SK-N-SH (cell line): ENCODE data around the gene VWC2L. TPM values are rescaled to one million over a fixed set of nuclear protein-coding genes. Genes with fewer than 3 reads are reported as not detected.

Experiments
- CTCF ChIA-PET: fragments of 300-600, 350-600 bp; formaldehyde crosslinking; extraction: SDS; loops from one replicate; lab custom pipeline; 2021; lab: Yijun Ruan, JAX
- POLR2A ChIA-PET: fragments of 350-600 bp; sonication (Branson Sonifier 250); formaldehyde crosslinking; extraction: SDS; loops from one replicate; lab custom pipeline; 2020; ENCODE audit warnings: antibody characterized with exemption, inconsistent platforms; lab: Yijun Ruan, JAX
- DNase-seq: peaks from one replicate; pipeline ENCODE4 v3.0.0; 2012
- H2AFZ ChIP-seq: fragments of 200-600 bp; sonication (generic); 2 replicates; pipeline ENCODE4 v1.8.1; 2016; ENCODE audit warnings: antibody characterized with exemption, mild to moderate bottlenecking, low read depth
- H3F3A ChIP-seq: fragments of 200-600 bp; sonication (generic); replicated peaks from 2 replicates; pipeline ENCODE3; 2016; ENCODE audit warnings: antibody characterized with exemption, mild to moderate bottlenecking; ENCODE audit not compliant: insufficient read depth
- H3K27ac ChIP-seq, 2 experiments: fragments of 200-500 bp in 1 of 2; fragments of 200-600 bp in 1 of 2; sonication (Bioruptor generic) in 1 of 2; sonication (generic), shearing (Covaris generic) in 1 of 2; 2 replicates each; pipeline versions ENCODE4 v1.5.1 to v1.6.1; 2014 to 2016; ENCODE audit warnings: low read depth in 2 of 2, inconsistent platforms in 1 of 2, low read length in 1 of 2, mild to moderate bottlenecking in 1 of 2, mixed read lengths in 1 of 2
- H3K27me3 ChIP-seq: fragments of 200-600 bp; sonication (generic), shearing (Covaris generic); 2 replicates; pipeline ENCODE4 v1.6.1; 2016; ENCODE audit warnings: mixed run types; ENCODE audit not compliant: insufficient read depth
- H3K36me3 ChIP-seq, 2 experiments: fragments of 200-500 bp in 1 of 2; fragments of 200-600 bp in 1 of 2; sonication (Bioruptor generic) in 1 of 2; sonication (generic) in 1 of 2; replicated peaks in 1 of 2; 2 replicates each; pipeline versions ENCODE3 to v1.5.1; 2014 to 2016; ENCODE audit warnings: low read length in 1 of 2, mild to moderate bottlenecking in 1 of 2; ENCODE audit not compliant: insufficient read depth in 2 of 2, control insufficient read depth in 1 of 2
- H3K4me1 ChIP-seq, 2 experiments: fragments of 200-500 bp in 1 of 2; fragments of 200-600 bp in 1 of 2; sonication (Bioruptor generic) in 1 of 2; sonication (generic), shearing (Covaris generic) in 1 of 2; 2 replicates each; pipeline versions ENCODE4 v1.5.1 to v1.6.1; 2014 to 2016; ENCODE audit warnings: low read depth in 1 of 2, low read length in 1 of 2, mixed run types in 1 of 2; ENCODE audit not compliant: insufficient read depth in 2 of 2, control insufficient read depth in 1 of 2
- H3K4me2 ChIP-seq: fragments of 200-600 bp; sonication (generic), shearing (Covaris generic); 2 replicates; pipeline ENCODE4 v1.6.1; 2017; ENCODE audit warnings: mixed run types
- H3K4me3 ChIP-seq, 2 experiments: fragments of 200-500 bp in 1 of 2; fragments of 200-600 bp in 1 of 2; sonication (Bioruptor generic) in 1 of 2; sonication (generic), shearing (Covaris generic) in 1 of 2; 2 replicates each; pipeline versions ENCODE4 v1.5.1 to v1.8.1; 2014 to 2016; ENCODE audit warnings: low read depth in 2 of 2, inconsistent platforms in 1 of 2, low read length in 1 of 2, mild to moderate bottlenecking in 1 of 2, mixed read lengths in 1 of 2, moderate library complexity in 1 of 2
- H3K79me2 ChIP-seq: fragments of 200-600 bp; sonication (generic); 2 replicates; pipeline ENCODE4 v1.8.1; 2017; ENCODE audit warnings: mild to moderate bottlenecking; ENCODE audit not compliant: insufficient read depth
- H3K9ac ChIP-seq: fragments of 200-600 bp; sonication (generic); 2 replicates; pipeline ENCODE4 v1.6.1; 2017; ENCODE audit warnings: mixed run types
- H3K9me2 ChIP-seq: fragments of 200-600 bp; sonication (generic); 2 replicates; pipeline ENCODE4 v1.6.1; 2017; ENCODE audit warnings: mixed run types
- H3K9me3 ChIP-seq: fragments of 200-600 bp; sonication (generic); 2 replicates; pipeline ENCODE4 v1.6.1; 2017; ENCODE audit warnings: mixed run types, mild to moderate bottlenecking, moderate library complexity
- H4K20me1 ChIP-seq: fragments of 200-600 bp; sonication (generic); 2 replicates; pipeline ENCODE4 v1.6.1; 2017; ENCODE audit warnings: mild to moderate bottlenecking, mixed run types; ENCODE audit not compliant: insufficient read depth
- CHD2 ChIP-seq: fragments of 150-350 bp; IDR thresholded peaks from 2 replicates; pipeline ENCODE4 v1.6.1; 2018; ENCODE audit warnings: low read length; ENCODE audit not compliant: partially characterized antibody
- EP300 ChIP-seq, 2 experiments: IDR thresholded peaks; 2 replicates each; pipeline versions ENCODE4 v1.4.0 to v1.6.1; 2012; ENCODE audit warnings: borderline replicate concordance in 1 of 2, low read depth in 1 of 2, low read length in 1 of 2
- FOXJ3 ChIP-seq: sonication (generic); formaldehyde crosslinking; IDR thresholded peaks from 2 replicates; pipeline ENCODE4 v1.5.1; 2020; ENCODE audit warnings: mild to moderate bottlenecking, missing genetic modification reagents
- GABPA ChIP-seq: IDR thresholded peaks from 2 replicates; pipeline ENCODE4 v1.4.0; 2012; ENCODE audit warnings: low read depth, mild to moderate bottlenecking
- GATA2 ChIP-seq: sonication (generic); formaldehyde crosslinking; IDR thresholded peaks from 2 replicates; pipeline ENCODE4 v1.5.0; 2020; ENCODE audit warnings: mild to moderate bottlenecking, missing genetic modification reagents
- IRF3 ChIP-seq: fragments of 150-350 bp; IDR thresholded peaks from 2 replicates; pipeline ENCODE4 v1.6.1; 2016; ENCODE audit warnings: mild to moderate bottlenecking, low read depth, low read length
- MXI1 ChIP-seq: IDR thresholded peaks from 2 replicates; pipeline ENCODE4 v1.6.1; 2012; ENCODE audit warnings: mild to moderate bottlenecking, low read depth, low read length, improper control_type of control experiment
- PBX3 ChIP-seq: IDR thresholded peaks from 2 replicates; pipeline ENCODE4; 2012
- REST ChIP-seq: IDR thresholded peaks from 2 replicates; pipeline ENCODE4 v1.6.1; 2012; ENCODE audit warnings: mild to moderate bottlenecking, low read depth, low read length, moderate library complexity
- RFX5 ChIP-seq: IDR thresholded peaks from 2 replicates; pipeline ENCODE4 v1.6.1; 2012; ENCODE audit warnings: mild to moderate bottlenecking, improper control_type of control experiment, low read length
- SMC3 ChIP-seq: IDR thresholded peaks from 2 replicates; pipeline ENCODE4 v1.6.1; 2012; ENCODE audit warnings: low read depth, low read length, improper control_type of control experiment
- TAF1 ChIP-seq: IDR thresholded peaks from 2 replicates; pipeline ENCODE4 v1.6.1; 2012; ENCODE audit warnings: low read depth, mild to moderate bottlenecking, low read length, moderate library complexity, borderline replicate concordance
- ZBTB33 ChIP-seq: IDR thresholded peaks from 2 replicates; pipeline ENCODE4 v1.4.0; 2012; ENCODE audit warnings: low read depth, borderline replicate concordance
- WGBS: methylation state at CpG from one replicate; pipeline ENCODE4 v1.1.6; 2017; ENCODE audit warnings: low lambda C conversion rate; 5-methylcytosine and 5-hydroxymethylcytosine counted together
- polyA plus RNA-seq, 3 experiments: library from polyadenylated mRNA; depleted of rRNA; stranded (reverse); fragments of >200 nt; gene quantifications; 2 replicates each; pipeline ENCODE4 v1.2.3, GENCODE V29; 2012

VWC2L gene
- polyA plus RNA-seq, 1 of the 3 experiments (the other 2 are of a cell fraction) = not detected

- Histone ChIP-seq H3K27me3 (no peaks in the 10 kb centered on the region), H3K79me2 (no peaks in the 10 kb centered on the region), H2AFZ (no peak overlapping the region), H3K9me2 (no peaks in the 10 kb centered on the region), H4K20me1 (no peaks in the 10 kb centered on the region), H3F3A (no peaks in the 10 kb centered on the region), H3K9me3 (no peaks in the 10 kb centered on the region), H3K4me1 (no peaks in the 10 kb centered on the region), H3K4me3 (no peak overlapping the region), H3K4me2 (no peak overlapping the region), H3K9ac (no peak overlapping the region), H3K36me3 (no peaks in the 10 kb centered on the region), H3K27ac (no peak overlapping the region)
- CTCF ChIA-PET = no interaction called here
- POLR2A ChIA-PET = no interaction called here
- TF ChIP-seq IRF3 (no peak), SMC3 (no peak), GATA2 (no peak; the same call in 1 of the 2 replicates), MXI1 (no peak)
- DNase-seq = no peak
- 0% methylated on average over 1 of the region's 1 CpG for WGBS
These were observed 103.8 kb downstream of the VWC2L start for GRCh38 chr2:214514704-214515103.

GRCh38 chr2:214515111-214515510, 104.3 kb downstream of the VWC2L start:
- Histone ChIP-seq H4K20me1 (no peaks in the 10 kb centered on the region), H3K4me3 (no peak overlapping the region), H3K27me3 (no peaks in the 10 kb centered on the region), H3K9me3 (no peaks in the 10 kb centered on the region), H3K9me2 (no peaks in the 10 kb centered on the region), H3K36me3 (no peaks in the 10 kb centered on the region), H3K27ac (no peak overlapping the region), H3K79me2 (no peaks in the 10 kb centered on the region), H3K9ac (no peak overlapping the region), H3K4me2 (no peak overlapping the region), H3F3A (no peaks in the 10 kb centered on the region), H3K4me1 (no peaks in the 10 kb centered on the region), H2AFZ (no peak overlapping the region)
- ChIA-PET POLR2A (no interaction called here), CTCF (no interaction called here)
- no peak for TF ChIP-seq CHD2
- 30% methylated on average over 4 of the region's 4 CpGs for WGBS
- DNase-seq = no peak

GRCh38 chr2:214519258-214519818, 108.5 kb downstream of the VWC2L start:
- Histone ChIP-seq H2AFZ (no peak overlapping the region), H3K27ac (no peak overlapping the region), H3K4me3 (no peak overlapping the region), H3K36me3 (no peaks in the 10 kb centered on the region), H3K9me2 (no peaks in the 10 kb centered on the region), H3K4me2 (no peak overlapping the region), H3F3A (no peaks in the 10 kb centered on the region), H3K4me1 (no peaks in the 10 kb centered on the region), H3K79me2 (no peaks in the 10 kb centered on the region), H3K9me3 (no peaks in the 10 kb centered on the region), H3K27me3 (no peaks in the 10 kb centered on the region), H4K20me1 (no peaks in the 10 kb centered on the region), H3K9ac (no peak overlapping the region)
- WGBS = 85% methylated on average over 5 of the region's 5 CpGs
- DNase-seq = no peak
- POLR2A ChIA-PET = no interaction called here
- CTCF ChIA-PET = interaction anchor here (1.0 kb wide), 1 partner anchor 11 kb away, joined by 3 read pairs; no protein-coding TSS in a partner anchor
- no peak for TF ChIP-seq ZBTB33
- no peak for TF ChIP-seq REST
- no peak for TF ChIP-seq GATA2
- no peak for TF ChIP-seq SMC3
- TF ChIP-seq TAF1 = no peak
- TF ChIP-seq RFX5 = no peak
- TF ChIP-seq GABPA = no peak
- no peak for TF ChIP-seq PBX3
- no peak for TF ChIP-seq EP300 (IDR thresholded peaks at IDR 0.05; ENCODE audit: borderline replicate concordance in 1 of 2, low read depth in 1 of 2, low read length in 1 of 2)
- TF ChIP-seq FOXJ3 (CRISPR knock-in tag) = no peak
